HepG2 (cell line): ENCODE measurements around the gene PRKG1. TPM values are rescaled to one million over a fixed set of nuclear protein-coding genes. Genes with fewer than 3 reads are reported as not detected.

Experiments
- ATAC-seq: fragments of 200-7000 bp; cut with Tn5 transposase; 3 replicates; pipeline ENCODE4 v1.9.1; 2020; ENCODE audit warnings: mild to moderate bottlenecking, moderate library complexity
- BruUV-seq: library from RNA; stranded (reverse); fragments of 400-500 nt; replicated peaks from 2 replicates; lab custom pipeline; 2021; lab: Mats Ljungman, UMichigan
- CTCF ChIA-PET: fragments of 300-600 bp; formaldehyde crosslinking; extraction: SDS; loops from one replicate; lab custom pipeline; 2021; ENCODE audit warnings: low total read pairs, inconsistent platforms, low intra/inter-chr PET ratio; lab: Yijun Ruan, JAX
- POLR2A ChIA-PET: fragments of 350-600 bp; sonication (Branson Sonifier 250); formaldehyde crosslinking; loops from one replicate; lab custom pipeline; 2020; ENCODE audit warnings: antibody characterized with exemption, inconsistent platforms; lab: Yijun Ruan, JAX
- DNase-seq: peaks from one replicate; pipeline ENCODE4 v3.0.0-alpha.2; 2015; ENCODE audit warnings: low spot score
- FAIRE-seq: peaks from 3 replicates; lab custom pipeline; 2011; peaks lifted over from hg19 to GRCh38; lab: Jason Lieb, UNC
- H2AFZ ChIP-seq: one replicate; pipeline ENCODE4 v1.6.1; 2011; ENCODE audit warnings: low read length, inconsistent platforms
- H3K27ac ChIP-seq: fragments of 300-600 bp; 3 replicates; pipeline ENCODE4 v1.8.0; 2011; ENCODE audit warnings: mixed run types, mild to moderate bottlenecking, mixed read lengths, low read length, inconsistent platforms; ENCODE audit not compliant: insufficient read depth; ENCODE audit errors: extremely low read length
- H3K27me3 ChIP-seq, 2 experiments: fragments of 200-600 bp in 1 of 2; 2 replicates in 1 of 2; 3 replicates in 1 of 2; pipeline versions ENCODE4 v1.6.0 to v1.8.0; 2011; ENCODE audit warnings: low read length in 2 of 2, mild to moderate bottlenecking in 2 of 2, moderate library complexity in 2 of 2, inconsistent platforms in 1 of 2; ENCODE audit not compliant: insufficient read depth in 2 of 2, control insufficient read depth in 1 of 2
- H3K36me3 ChIP-seq, 2 experiments: fragments of 200-600 bp in 1 of 2; replicated peaks in 1 of 2; 2 replicates in 1 of 2; 3 replicates in 1 of 2; pipeline versions ENCODE4 v1.5.1 to v1.8.0; 2011; ENCODE audit warnings: low read length in 2 of 2, inconsistent platforms in 1 of 2; ENCODE audit not compliant: insufficient read depth in 2 of 2, control insufficient read depth in 1 of 2
- H3K4me1 ChIP-seq: 2 replicates; pipeline ENCODE4 v1.5.1; 2012; ENCODE audit warnings: low read length, inconsistent platforms; ENCODE audit not compliant: insufficient read depth
- H3K4me2 ChIP-seq: 2 replicates; pipeline ENCODE4 v1.6.0; 2011; ENCODE audit warnings: low read depth, low read length, inconsistent platforms
- H3K4me3 ChIP-seq, 3 experiments: fragments of 200-600 bp in 1 of 3; sonication (generic), shearing (Covaris generic) in 1 of 3; replicated peaks in 1 of 3; 2 replicates each; pipeline ENCODE4 v1.5.1; 2011 to 2016; ENCODE audit warnings: low read length in 3 of 3, inconsistent platforms in 2 of 3, low read depth in 2 of 3, mild to moderate bottlenecking in 2 of 3, control low read depth in 1 of 3, mixed read lengths in 1 of 3; ENCODE audit not compliant: insufficient read depth in 1 of 3
- H3K79me2 ChIP-seq: one replicate; pipeline ENCODE4 v1.6.1; 2011; ENCODE audit warnings: low read length, inconsistent platforms; ENCODE audit not compliant: insufficient read depth
- H3K9ac ChIP-seq: 2 replicates; pipeline ENCODE4 v1.6.0; 2011; ENCODE audit warnings: mild to moderate bottlenecking, low read depth, low read length, inconsistent platforms; ENCODE audit not compliant: insufficient read depth
- H3K9me3 ChIP-seq: 2 replicates; pipeline ENCODE4 v1.5.1; 2012; ENCODE audit warnings: mild to moderate bottlenecking, low read length
- H4K20me1 ChIP-seq: 2 replicates; pipeline ENCODE4 v1.6.0; 2011; ENCODE audit warnings: inconsistent platforms, mild to moderate bottlenecking, low read length, moderate library complexity; ENCODE audit not compliant: insufficient read depth
- ATF3 ChIP-seq: sonication (generic); formaldehyde crosslinking; IDR thresholded peaks from 2 replicates; pipeline ENCODE4 v1.4.0; 2020; ENCODE audit warnings: missing genetic modification reagents
- HMGA1 ChIP-seq: sonication (generic); formaldehyde crosslinking; conservative IDR thresholded peaks from 2 replicates; pipeline ENCODE4 v1.4.0; 2020; ENCODE audit warnings: missing genetic modification reagents
- HNRNPL ChIP-seq: fragments of 200-400 bp; formaldehyde crosslinking; IDR thresholded peaks from 2 replicates; pipeline ENCODE4 v1.6.1; 2017; ENCODE audit warnings: mild to moderate bottlenecking, low read depth, low read length
- JUNB ChIP-seq: sonication (generic); formaldehyde crosslinking; IDR thresholded peaks from 2 replicates; pipeline ENCODE4 v1.8.0; 2022; ENCODE audit warnings: missing genetic modification reagents, mild to moderate bottlenecking, borderline replicate concordance
- MLX ChIP-seq: IDR thresholded peaks from 2 replicates; pipeline ENCODE4 v1.6.1; 2016
- RCOR2 ChIP-seq: IDR thresholded peaks from 2 replicates; pipeline ENCODE4 v1.6.1; 2016; ENCODE audit warnings: missing biosample characterization, missing genetic modification reagents
- SMAD1 ChIP-seq: sonication (generic); formaldehyde crosslinking; IDR thresholded peaks from 2 replicates; pipeline ENCODE4 v1.4.0; 2020; ENCODE audit warnings: missing genetic modification reagents, low read depth, mild to moderate bottlenecking, borderline replicate concordance
- SNRNP70 ChIP-seq: fragments of 200-400 bp; formaldehyde crosslinking; IDR thresholded peaks from 2 replicates; pipeline ENCODE4 v1.6.1; 2017; ENCODE audit warnings: mild to moderate bottlenecking, low read depth, low read length, moderate library complexity
- TARDBP ChIP-seq: sonication (generic); formaldehyde crosslinking; IDR thresholded peaks from 2 replicates; pipeline ENCODE4 v1.8.0; 2022; ENCODE audit warnings: mild to moderate bottlenecking, missing genetic modification reagents
- ZNF777 ChIP-seq: sonication (generic); formaldehyde crosslinking; IDR thresholded peaks from 2 replicates; pipeline ENCODE4 v1.4.0; 2020; ENCODE audit warnings: missing genetic modification reagents
- ZNF800 ChIP-seq: sonication (generic); formaldehyde crosslinking; IDR thresholded peaks from 2 replicates; pipeline ENCODE4 v1.4.0; 2020; ENCODE audit warnings: missing genetic modification reagents
- WGBS: methylation state at CpG from one replicate; pipeline ENCODE4 v1.1.6; 2017; ENCODE audit warnings: low lambda C conversion rate; 5-methylcytosine and 5-hydroxymethylcytosine counted together
- in situ Hi-C: cut with HindIII; loops from 2 replicates; pipeline ENCODE4 v1.10.0; 2017; ENCODE audit warnings: low pct_unique_long_range_greater_than_20kb; ENCODE audit not compliant: extremely low pct_ligation_motif_present
- intact Hi-C: fragments of 100-400 bp; cut with micrococcal nuclease; formaldehyde crosslinking; loops from one replicate; pipeline ENCODE4 v1.10.0; 2022; ENCODE audit not compliant: unreplicated experiment
- polyA plus RNA-seq, 8 experiments: library from polyadenylated mRNA; depleted of rRNA in 3 of 8; stranded (reverse) in 7 of 8; unstranded in 1 of 8; fragments of >200 nt; fragmentation: Illumina TruSeq in 4 of 8; extraction: Trizol in 4 of 8; gene quantifications; 2 replicates each; pipeline versions ENCODE4 v1.2.1 to v1.2.3, GENCODE V29; 2011 to 2016; ENCODE audit warnings: low read depth in 4 of 8, missing spikeins in 1 of 8, mixed read lengths in 1 of 8; ENCODE audit not compliant: insufficient read depth in 1 of 8
- total RNA-seq, 5 experiments: library from RNA; depleted of rRNA; stranded (reverse); fragments of >200 nt; fragmentation: Illumina TruSeq; extraction: Trizol; gene quantifications; 2 replicates each; pipeline ENCODE4 v1.2.3, GENCODE V29; 2016; ENCODE audit warnings: low read depth in 1 of 5

Gene PRKG1
- total and polyA plus RNA-seq, 2 of the 13 experiments (the other 11 are each of a cell fraction or from before 2014, with no cell fraction given): 0.01 TPM; not detected in 1

- CTCF ChIA-PET: no interaction called here
- Histone ChIP-seq H3K79me2 (no peaks in the 10 kb centered on the region), H3K27me3 (no peaks in the 10 kb centered on the region), H3K4me3 (no peak overlapping the region), H2AFZ (no peak overlapping the region), H3K4me2 (no peak overlapping the region), H3K27ac (no peak overlapping the region), H3K9me3 (no peaks in the 10 kb centered on the region), H3K4me1 (no peaks in the 10 kb centered on the region), H3K36me3 (no peaks in the 10 kb centered on the region), H4K20me1 (no peaks in the 10 kb centered on the region), H3K9ac (no peak overlapping the region)
- POLR2A ChIA-PET: no interaction called here
- in situ Hi-C loops: no loop called here
- ATAC-seq (no peak), FAIRE-seq (no peak), DNase-seq (no peak)
- intact Hi-C loops: no loop called here
- TF ChIP-seq SNRNP70: no peak
- TF ChIP-seq SMAD1 (CRISPR knock-in tag): no peak
- TF ChIP-seq ZNF777 (CRISPR knock-in tag): no peak
- no peak for TF ChIP-seq TARDBP (CRISPR knock-in tag)
- 0% methylated on average over 1 of the region's 1 CpG for WGBS
- BruUV-seq: no TSS peak
Observed at GRCh38 chr10:51877636-51878035, 803.3 kb downstream of the PRKG1 start.

GRCh38 chr10:51878695-51879094 lies 804.4 kb downstream of the PRKG1 start:
- CTCF ChIA-PET: no interaction called here
- Histone ChIP-seq H3K9me3 (no peaks in the 10 kb centered on the region), H3K79me2 (no peaks in the 10 kb centered on the region), H3K4me3 (no peak overlapping the region), H3K27me3 (no peaks in the 10 kb centered on the region), H4K20me1 (no peaks in the 10 kb centered on the region), H2AFZ (no peak overlapping the region), H3K4me2 (no peak overlapping the region), H3K36me3 (no peaks in the 10 kb centered on the region), H3K4me1 (no peaks in the 10 kb centered on the region), H3K27ac (no peak overlapping the region), H3K9ac (no peak overlapping the region)
- DNase-seq: no peak
- in situ Hi-C loops: no loop called here
- FAIRE-seq: no peak
- POLR2A ChIA-PET: no interaction called here
- no TSS peak for BruUV-seq
- ATAC-seq: no peak
- intact Hi-C loops: no loop called here
- TF ChIP-seq JUNB (CRISPR knock-in tag) (no peak), MLX (CRISPR knock-in tag) (no peak), HMGA1 (CRISPR knock-in tag) (no peak), HNRNPL (no peak), RCOR2 (CRISPR knock-in tag) (no peak), ATF3 (CRISPR knock-in tag) (no peak), ZNF800 (no peak)
